PC-3 (cell line): ENCODE data around the gene MAB21L4. TPM values are rescaled to one million over a fixed set of nuclear protein-coding genes. Genes with fewer than 3 reads are reported as not detected.

Experiments
- ATAC-seq: fragments of 200-7000 bp; cut with Tn5 transposase; 2 replicates; pipeline ENCODE4 v1.9.1; 2020; ENCODE audit warnings: mild to moderate bottlenecking, moderate library complexity
- BruUV-seq: library from RNA; stranded (reverse); fragments of 400-500 nt; replicated peaks from 2 replicates; lab custom pipeline; 2021; lab: Mats Ljungman, UMichigan
- CTCF ChIA-PET: fragments of 300-600 bp; sonication (Branson Sonifier 250); formaldehyde crosslinking; loops from one replicate; lab custom pipeline; 2022; ENCODE audit warnings: antibody characterized with exemption; lab: Charles Lee
- POLR2A ChIA-PET: fragments of 300-600 bp; sonication (Branson Sonifier 250); formaldehyde crosslinking; loops from one replicate; lab custom pipeline; 2022; ENCODE audit warnings: antibody characterized with exemption; ENCODE audit not compliant: unreplicated experiment; lab: Charles Lee
- DNase-seq: peaks from one replicate; pipeline ENCODE4 v3.0.0-alpha.2; 2015
- H2AFZ ChIP-seq: fragments of 300-600 bp; sonication (generic); 2 replicates; pipeline ENCODE4 v1.6.0; 2016; ENCODE audit warnings: antibody characterized with exemption, low read length
- H3F3A ChIP-seq: fragments of 300-600 bp; sonication (generic); one replicate; pipeline ENCODE4 v1.6.0; 2017; ENCODE audit warnings: antibody characterized with exemption, low read length, control low read depth, mild to moderate bottlenecking; ENCODE audit not compliant: unreplicated experiment
- H3K27ac ChIP-seq: fragments of 300-600 bp; sonication (generic); 2 replicates; pipeline ENCODE4 v1.5.1; 2016; ENCODE audit warnings: mild to moderate bottlenecking, low read length
- H3K27me3 ChIP-seq: fragments of 300-600 bp; sonication (generic); 2 replicates; pipeline ENCODE4 v1.6.1; 2016; ENCODE audit warnings: low read length, mixed read lengths
- H3K36me3 ChIP-seq: fragments of 300-600 bp; sonication (generic); 2 replicates; pipeline ENCODE4 v1.6.1; 2016; ENCODE audit warnings: low read depth, mixed run types, low read length, mixed read lengths
- H3K4me1 ChIP-seq: fragments of 300-600 bp; sonication (generic); 2 replicates; pipeline ENCODE4 v1.5.1; 2016; ENCODE audit warnings: low read length; ENCODE audit not compliant: insufficient read depth
- H3K4me2 ChIP-seq: fragments of 300-600 bp; sonication (generic); 2 replicates; pipeline ENCODE4 v1.6.0; 2016; ENCODE audit warnings: low read length
- H3K4me3 ChIP-seq: fragments of 300-600 bp; sonication (generic); 2 replicates; pipeline ENCODE4 v1.5.1; 2016; ENCODE audit warnings: mild to moderate bottlenecking, low read length, mixed read lengths
- H3K79me2 ChIP-seq: fragments of 300-600 bp; sonication (generic); 2 replicates; pipeline ENCODE4 v1.6.1; 2017; ENCODE audit warnings: low read length, mixed read lengths
- H3K9ac ChIP-seq: fragments of 300-600 bp; sonication (generic); 2 replicates; pipeline ENCODE4 v1.6.0; 2016; ENCODE audit warnings: mild to moderate bottlenecking, low read length
- H3K9me2 ChIP-seq: fragments of 300-600 bp; sonication (generic); replicated peaks from 2 replicates; pipeline ENCODE4 v1.6.1; 2016; ENCODE audit warnings: mixed run types, low read length, mixed read lengths
- H3K9me3 ChIP-seq: fragments of 300-600 bp; sonication (generic); 2 replicates; pipeline ENCODE4 v1.6.1; 2016; ENCODE audit warnings: low read length, mixed read lengths
- H4K20me1 ChIP-seq: fragments of 300-600 bp; sonication (generic); 2 replicates; pipeline ENCODE4 v1.6.1; 2016; ENCODE audit warnings: low read length, mixed read lengths
- CTCF ChIP-seq: fragments of 300-600 bp; sonication (generic); conservative IDR thresholded peaks from 2 replicates; pipeline ENCODE4 v1.5.1; 2017; ENCODE audit warnings: antibody characterized with exemption, low read depth, mild to moderate bottlenecking, low read length
- EZH2 ChIP-seq: fragments of 300-600 bp; sonication (generic); IDR thresholded peaks from one replicate; pipeline ENCODE4 v1.6.1; 2017; ENCODE audit warnings: antibody characterized with exemption, mild to moderate bottlenecking, low read length; ENCODE audit not compliant: unreplicated experiment
- EZH2phosphoT487 ChIP-seq: fragments of 300-600 bp; sonication (generic); IDR thresholded peaks from 2 replicates; pipeline ENCODE4 v1.6.1; 2018; ENCODE audit warnings: mild to moderate bottlenecking, antibody characterized with exemption, low read length, borderline replicate concordance
- intact Hi-C: fragments of 100-400 bp; cut with micrococcal nuclease; formaldehyde crosslinking; loops from 2 replicates; pipeline ENCODE4 v1.9.0; 2023
- total RNA-seq: library from RNA; depleted of rRNA; stranded (reverse); fragments of >200 nt; gene quantifications from 2 replicates; pipeline ENCODE4 v1.2.3, GENCODE V29; 2014

Gene MAB21L4
- total RNA-seq, 1 experiment from 2014 or later = 1.0 TPM

GRCh38 chr2:240906911-240907590, 11.1 kb upstream of the MAB21L4 start:
- intact Hi-C loops = no loop called here
- Histone ChIP-seq H3K36me3 (no peaks in the 10 kb centered on the region), H3K27ac (no peak overlapping the region), H3K4me1 (no peaks in the 10 kb centered on the region), H3K4me2 (no peak overlapping the region), H3F3A (no peaks in the 10 kb centered on the region), H2AFZ (no peak overlapping the region), H3K9me3 (no peaks in the 10 kb centered on the region), H3K4me3 (no peak overlapping the region), H3K9me2 (no peaks in the 10 kb centered on the region), H3K27me3 (no peaks in the 10 kb centered on the region), H3K79me2 (no peaks in the 10 kb centered on the region), H4K20me1 (no peaks in the 10 kb centered on the region), H3K9ac (no peak overlapping the region)
- CTCF ChIA-PET = no interaction called here
- DNase-seq (no peak), ATAC-seq (no peak; the same call in 1 of the 2 replicates)
- BruUV-seq = no TSS peak
- POLR2A ChIA-PET = no interaction called here
- TF ChIP-seq CTCF (no peak), EZH2phosphoT487 (no peak), EZH2 (no peak)

GRCh38 chr2:240906141-240906910, 10.4 kb upstream of the MAB21L4 start, which contains the start of gene CROCC2:
CROCC2 (plus strand) TSS chr2:240906336; CDS start chr2:240906514, 178 bp downstream.
- Histone ChIP-seq H3K27me3 (no peaks in the 10 kb centered on the region), H3K9ac (no peak within 1 kb of the TSS), H4K20me1 (no peaks in the 10 kb centered on the region), H3K4me2 (no peak within 1 kb of the TSS), H3K27ac (no peak within 1 kb of the TSS), H3K4me3 (no peak within 1 kb of the TSS), H3K9me2 (no peaks in the 10 kb centered on the region), H3K36me3 (no peaks in the 10 kb centered on the region), H3F3A (no peaks in the 10 kb centered on the region), H3K9me3 (no peaks in the 10 kb centered on the region), H3K79me2 (no peaks in the 10 kb centered on the region), H2AFZ (no peak within 1 kb of the TSS), H3K4me1 (no peaks in the 10 kb centered on the region)
- ATAC-seq (peak; percentile 22; the same call in 1 of the 2 replicates), DNase-seq (no peak)
- TF ChIP-seq CTCF (no peak), EZH2phosphoT487 (no peak), EZH2 (no peak)
- no TSS peak for BruUV-seq
- intact Hi-C loops = no loop called here
- CTCF ChIA-PET = no interaction called here
- POLR2A ChIA-PET = no interaction called here
